H1 (cell line): ENCODE data around the gene COL20A1. TPM values are rescaled to one million over a fixed set of nuclear protein-coding genes. Genes with fewer than 3 reads are reported as not detected.
A peak's percentile ranks its signal among the peaks of the same experiment; 100 is the strongest.

Source experiments
- CTCF ChIA-PET: fragments of 300-600 bp; sonication (Branson Sonifier 250); formaldehyde crosslinking; loops from one replicate; lab custom pipeline; 2021; ENCODE audit not compliant: partially characterized antibody; lab: Charles Lee
- POLR2A ChIA-PET: fragments of 300-600 bp; sonication (Branson Sonifier 250); formaldehyde crosslinking; loops from one replicate; lab custom pipeline; 2021; ENCODE audit warnings: inconsistent platforms; ENCODE audit not compliant: partially characterized antibody; lab: Charles Lee
- DNase-seq, 2 experiments: peaks; one replicate each; pipeline versions ENCODE4 v3.0.0 to v3.0.0-alpha.2; 2010 to 2022; ENCODE audit warnings: low spot score in 2 of 2, low read depth in 1 of 2, mixed read lengths in 1 of 2
- FAIRE-seq: peaks from 2 replicates; lab custom pipeline; 2011; peaks lifted over from hg19 to GRCh38; lab: Jason Lieb, UNC
- H2AFZ ChIP-seq: 2 replicates; pipeline ENCODE4 v1.8.1; 2012; ENCODE audit warnings: low read length, inconsistent platforms
- H2AK5ac ChIP-seq: 2 replicates; pipeline ENCODE4 v1.6.1; 2013; ENCODE audit warnings: low read depth, low read length
- H2BK120ac ChIP-seq: replicated peaks from 2 replicates; pipeline ENCODE3; 2013; ENCODE audit warnings: low read depth, low read length, inconsistent platforms
- H2BK12ac ChIP-seq: 2 replicates; pipeline ENCODE4 v1.6.1; 2013; ENCODE audit warnings: low read depth, low read length
- H2BK15ac ChIP-seq: 2 replicates; pipeline ENCODE4 v1.6.1; 2013; ENCODE audit warnings: low read length
- H2BK20ac ChIP-seq: 2 replicates; pipeline ENCODE4 v1.6.1; 2013; ENCODE audit warnings: low read length
- H2BK5ac ChIP-seq: 2 replicates; pipeline ENCODE4 v1.6.1; 2013; ENCODE audit warnings: low read depth, low read length
- H3K14ac ChIP-seq: 2 replicates; pipeline ENCODE4 v1.6.1; 2013; ENCODE audit warnings: inconsistent platforms; ENCODE audit not compliant: insufficient read length
- H3K18ac ChIP-seq: 2 replicates; pipeline ENCODE4 v1.6.1; 2013; ENCODE audit warnings: low read length; ENCODE audit errors: extremely low read depth
- H3K23ac ChIP-seq: 2 replicates; pipeline ENCODE4 v1.6.1; 2013; ENCODE audit warnings: inconsistent platforms; ENCODE audit not compliant: insufficient read length
- H3K23me2 ChIP-seq: 2 replicates; pipeline ENCODE4 v1.6.1; 2013; ENCODE audit warnings: low read depth, low read length
- H3K27ac ChIP-seq: 2 replicates; pipeline ENCODE4 v1.6.1; 2011; ENCODE audit warnings: low read depth, low read length, inconsistent platforms
- H3K27me3 ChIP-seq, 4 experiments: replicated peaks in 1 of 4; 1 replicate in 1 of 4; 2 replicates in 3 of 4; pipeline versions ENCODE4 v1.6.1 to v1.8.1; 2011 to 2013; ENCODE audit warnings: low read length in 3 of 4, mild to moderate bottlenecking in 3 of 4, inconsistent platforms in 2 of 4, mixed read lengths in 2 of 4, moderate library complexity in 1 of 4; ENCODE audit not compliant: control insufficient read depth in 3 of 4, insufficient read depth in 3 of 4; ENCODE audit errors: extremely low read depth in 1 of 4
- H3K36me3 ChIP-seq, 4 experiments: 2 replicates each; pipeline versions ENCODE4 v1.6.1 to v1.8.1; 2011 to 2013; ENCODE audit warnings: mild to moderate bottlenecking in 4 of 4, low read length in 3 of 4, moderate library complexity in 2 of 4, control low read depth in 1 of 4, inconsistent platforms in 1 of 4; ENCODE audit not compliant: insufficient read depth in 4 of 4, control insufficient read depth in 2 of 4
- H3K4ac ChIP-seq: replicated peaks from 2 replicates; pipeline ENCODE3; 2013; ENCODE audit warnings: low read length, low read depth, mixed read lengths, inconsistent platforms; ENCODE audit not compliant: insufficient read length
- H3K4me1 ChIP-seq, 4 experiments: replicated peaks in 1 of 4; 1 replicate in 1 of 4; 2 replicates in 3 of 4; pipeline versions ENCODE4 v1.6.1 to v1.8.1; 2011 to 2013; ENCODE audit warnings: low read length in 3 of 4, inconsistent platforms in 2 of 4, mixed read lengths in 1 of 4; ENCODE audit not compliant: insufficient read depth in 4 of 4, control insufficient read depth in 3 of 4
- H3K4me2 ChIP-seq, 2 experiments: 2 replicates each; pipeline versions ENCODE4 v1.6.1 to v1.8.1; 2011 to 2013; ENCODE audit warnings: low read depth in 2 of 2, low read length in 2 of 2, control low read depth in 1 of 2, inconsistent platforms in 1 of 2, mild to moderate bottlenecking in 1 of 2; ENCODE audit not compliant: insufficient read depth in 1 of 2
- H3K4me3 ChIP-seq, 4 experiments: fragments of 200-600, 300-600 bp in 1 of 4; sonication (generic), shearing (Covaris generic), sonication (Bioruptor Twin) in 1 of 4; 2 replicates each; pipeline versions ENCODE4 v1.5.1 to v1.8.1; 2011 to 2016; ENCODE audit warnings: low read length in 4 of 4, low read depth in 3 of 4, control low read depth in 2 of 4, inconsistent platforms in 2 of 4, mild to moderate bottlenecking in 2 of 4, mixed read lengths in 1 of 4, moderate library complexity in 1 of 4; ENCODE audit not compliant: insufficient read depth in 2 of 4; ENCODE audit errors: extremely low read depth in 1 of 4
- H3K56ac ChIP-seq: replicated peaks from 2 replicates; pipeline ENCODE3; 2013; ENCODE audit warnings: low read depth, mild to moderate bottlenecking, mixed read lengths, low read length, inconsistent platforms; ENCODE audit not compliant: insufficient read length
- H3K79me1 ChIP-seq: 2 replicates; pipeline ENCODE4 v1.6.1; 2013; ENCODE audit warnings: low read depth, low read length, control low read depth
- H3K79me2 ChIP-seq, 2 experiments: 2 replicates each; pipeline versions ENCODE4 v1.6.1 to v1.8.1; 2012 to 2013; ENCODE audit warnings: low read length in 2 of 2, mild to moderate bottlenecking in 2 of 2, inconsistent platforms in 1 of 2; ENCODE audit not compliant: insufficient read depth in 2 of 2, control insufficient read depth in 1 of 2
- H3K9ac ChIP-seq, 4 experiments: replicated peaks in 1 of 4; 1 replicate in 1 of 4; 2 replicates in 3 of 4; pipeline versions ENCODE4 v1.6.1 to v1.8.1; 2011 to 2013; ENCODE audit warnings: low read depth in 3 of 4, low read length in 3 of 4, control low read depth in 2 of 4, mild to moderate bottlenecking in 2 of 4, moderate library complexity in 2 of 4, inconsistent platforms in 1 of 4; ENCODE audit errors: extremely low read depth in 1 of 4
- H3K9me3 ChIP-seq, 2 experiments: 2 replicates each; pipeline versions ENCODE4 v1.6.1 to v1.8.1; 2012 to 2013; ENCODE audit warnings: mild to moderate bottlenecking in 2 of 2, moderate library complexity in 2 of 2, control low read depth in 1 of 2, inconsistent platforms in 1 of 2, low read depth in 1 of 2, low read length in 1 of 2, mixed read lengths in 1 of 2; ENCODE audit not compliant: insufficient read depth in 2 of 2
- H4K20me1 ChIP-seq, 2 experiments: replicated peaks in 1 of 2; 2 replicates each; pipeline versions ENCODE3 to v1.8.1; 2011 to 2013; ENCODE audit warnings: inconsistent platforms in 2 of 2, low read length in 2 of 2, mild to moderate bottlenecking in 1 of 2; ENCODE audit not compliant: insufficient read depth in 2 of 2, control insufficient read depth in 1 of 2
- H4K5ac ChIP-seq: 2 replicates; pipeline ENCODE4 v1.6.1; 2013; ENCODE audit warnings: low read length, low read depth, mixed read lengths, inconsistent platforms; ENCODE audit not compliant: insufficient read length
- H4K8ac ChIP-seq: 2 replicates; pipeline ENCODE4 v1.8.0; 2013; ENCODE audit warnings: mild to moderate bottlenecking, moderate library complexity, low read length, inconsistent platforms; ENCODE audit not compliant: insufficient read depth; ENCODE audit errors: extremely low read depth
- H4K91ac ChIP-seq: replicated peaks from 2 replicates; pipeline ENCODE3; 2013; ENCODE audit warnings: low read length, mixed read lengths, inconsistent platforms; ENCODE audit not compliant: insufficient read length
- BCL11A ChIP-seq, 2 experiments: IDR thresholded peaks; one replicate each; pipeline ENCODE4 v1.6.1; 2011; ENCODE audit warnings: low read depth in 2 of 2, low read length in 2 of 2, mild to moderate bottlenecking in 2 of 2
- WGBS, 2 experiments: shearing (Covaris generic) in 1 of 2; methylation state at CpG; one replicate each; pipeline versions ENCODE4 v1.1.6 to v1.1.7; 2013 to 2015; ENCODE audit warnings: low lambda C conversion rate in 2 of 2, mixed read lengths in 2 of 2, inconsistent platforms in 1 of 2, low coverage in 1 of 2, missing lambda C conversion rate in 1 of 2; ENCODE audit not compliant: insufficient replicate concordance in 2 of 2, insufficient coverage in 1 of 2, insufficient read length in 1 of 2; ENCODE audit errors: extremely low coverage in 1 of 2, missing lambda C conversion rate in 1 of 2; 5-methylcytosine and 5-hydroxymethylcytosine counted together
- polyA plus RNA-seq, 7 experiments: library from polyadenylated mRNA; depleted of rRNA in 3 of 7; stranded (reverse) in 5 of 7; unstranded in 2 of 7; fragments of >200 nt in 5 of 7; fragments of 200-250 nt in 2 of 7; gene quantifications; 1 replicate in 5 of 7; 2 replicates in 1 of 7; 4 replicates in 1 of 7; pipeline versions ENCODE4 v1.2.1 to v1.2.3, GENCODE V29; 2011 to 2013; ENCODE audit warnings: missing spikeins in 2 of 7, mixed read lengths in 2 of 7
- total RNA-seq: library from RNA; stranded (reverse); fragmentation: NEBNext Ultra II Directional; extraction: Animal tissue kit (Norgen Biotek cat#: 25700); gene quantifications from 2 replicates; pipeline ENCODE4 v1.2.1, GENCODE V29; 2021
- TF ChIP-seq, protein P1 (sequence below), 3 experiments: IDR thresholded peaks; 1 replicate in 2 of 3; 2 replicates in 1 of 3; pipeline versions ENCODE4 v1.5.1 to v1.6.1; 2011; ENCODE audit warnings: low read length in 3 of 3, mild to moderate bottlenecking in 3 of 3, inconsistent platforms in 2 of 3, low read depth in 1 of 3, moderate library complexity in 1 of 3; ENCODE audit not compliant: insufficient read depth in 1 of 3; ENCODE audit errors: control extremely low read depth in 1 of 3

The COL20A1 gene
- total and polyA plus RNA-seq, 2 of the 8 experiments (the other 6 are each of a cell fraction or from before 2014, with no cell fraction given): 0.19 to 0.21 TPM

DNA sequence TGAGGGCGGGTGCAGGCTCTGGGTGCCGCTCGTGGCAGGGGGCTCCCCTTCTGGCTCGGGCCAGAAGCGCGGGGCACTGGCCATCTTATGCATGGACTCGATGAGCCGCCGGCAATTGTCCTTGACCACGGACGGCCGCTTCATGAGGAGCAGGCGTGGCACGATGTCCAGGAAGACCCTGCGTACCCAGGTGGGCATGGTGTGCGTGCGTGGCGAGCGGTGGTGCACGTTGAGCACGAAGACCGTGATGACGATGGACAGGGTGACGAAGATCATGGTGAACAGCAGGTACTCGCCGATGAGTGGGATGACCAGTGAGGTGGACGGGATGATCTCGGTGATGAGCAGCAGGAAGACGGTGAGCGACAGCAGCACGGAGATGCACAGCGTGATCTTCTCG, 57.2 kb downstream of the COL20A1 start:
- Histone ChIP-seq H3K14ac (no peak overlapping the region), H3K9me3 (peaks cover 0 to 8% of the 10 kb centered on the region in 2 experiments; a peak in 2 of 4 replicates), H2BK5ac (no peak overlapping the region), H2AFZ (no peak overlapping the region), H4K91ac (no peak overlapping the region), H3K79me2 (no peaks in the 10 kb centered on the region), H2BK120ac (no peak overlapping the region), H3K79me1 (no peaks in the 10 kb centered on the region), H3K27ac (no peak overlapping the region), H3K23ac (no peak overlapping the region), H3K4me2 (no peak overlapping the region), H3K9ac (no peak overlapping the region), H3K36me3 (no peaks in the 10 kb centered on the region), H2BK12ac (no peak overlapping the region), H3K27me3 (no peaks in the 10 kb centered on the region), H3K4me1 (peaks cover 0 to 11% (median 8%) of the 10 kb centered on the region in 4 experiments; a peak in 5 of 7 replicates), H3K18ac (no peak overlapping the region), H3K4me3 (no peak overlapping the region), H2BK15ac (no peak overlapping the region)
- CTCF ChIA-PET: interaction anchor here (5.0 kb wide), 1 partner anchor 29 kb away, joined by 33 read pairs; no protein-coding TSS in a partner anchor
- whole genome bisulfite sequencing, 2 experiments: 91% methylated on average over 25 of the region's 33 CpGs; no CpG with 5 or more reads in 1 of the 2 experiments
- TF ChIP-seq, protein P1, sequence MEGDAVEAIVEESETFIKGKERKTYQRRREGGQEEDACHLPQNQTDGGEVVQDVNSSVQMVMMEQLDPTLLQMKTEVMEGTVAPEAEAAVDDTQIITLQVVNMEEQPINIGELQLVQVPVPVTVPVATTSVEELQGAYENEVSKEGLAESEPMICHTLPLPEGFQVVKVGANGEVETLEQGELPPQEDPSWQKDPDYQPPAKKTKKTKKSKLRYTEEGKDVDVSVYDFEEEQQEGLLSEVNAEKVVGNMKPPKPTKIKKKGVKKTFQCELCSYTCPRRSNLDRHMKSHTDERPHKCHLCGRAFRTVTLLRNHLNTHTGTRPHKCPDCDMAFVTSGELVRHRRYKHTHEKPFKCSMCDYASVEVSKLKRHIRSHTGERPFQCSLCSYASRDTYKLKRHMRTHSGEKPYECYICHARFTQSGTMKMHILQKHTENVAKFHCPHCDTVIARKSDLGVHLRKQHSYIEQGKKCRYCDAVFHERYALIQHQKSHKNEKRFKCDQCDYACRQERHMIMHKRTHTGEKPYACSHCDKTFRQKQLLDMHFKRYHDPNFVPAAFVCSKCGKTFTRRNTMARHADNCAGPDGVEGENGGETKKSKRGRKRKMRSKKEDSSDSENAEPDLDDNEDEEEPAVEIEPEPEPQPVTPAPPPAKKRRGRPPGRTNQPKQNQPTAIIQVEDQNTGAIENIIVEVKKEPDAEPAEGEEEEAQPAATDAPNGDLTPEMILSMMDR (IDR thresholded peaks at IDR 0.05; ENCODE audit: control extremely low read depth in 1 of 3, insufficient read depth in 1 of 3, low read depth in 1 of 3, low read length in 3 of 3): peak in 1 of 3 experiments; percentile 0; a peak in 1 of 4 replicates
- no peak for TF ChIP-seq BCL11A (IDR thresholded peaks at IDR 0.05; ENCODE audit: low read depth in 2 of 2, low read length in 2 of 2)
- TF ChIP-seq, all 59 proteins: peak for 1
- H4K5ac ChIP-seq: no peak overlapping the region
- no peaks in the 10 kb centered on the region for H3K23me2 ChIP-seq
- no peak overlapping the region for H4K8ac ChIP-seq
- no peak overlapping the region for H2AK5ac ChIP-seq
- no peak overlapping the region for H3K4ac ChIP-seq
- POLR2A ChIA-PET: interaction anchor here (1.0 kb wide), 1 partner anchor 56 kb away, joined by 3 read pairs; no protein-coding TSS in a partner anchor
- H2BK20ac ChIP-seq: no peak overlapping the region
- no peak for DNase-seq
- H4K20me1 ChIP-seq: peaks cover 0 to 2% of the 10 kb centered on the region in 2 experiments
- H3K56ac ChIP-seq: no peak overlapping the region
- no peak for FAIRE-seq
